Right lung (tissue), 10 donors: ENCODE measurements around the gene DOK1. TPM values are rescaled to one million over a fixed set of nuclear protein-coding genes. Genes with fewer than 3 reads are reported as not detected.

Experiments used
- DNase-seq, 2 donors: peaks; one replicate each; pipeline ENCODE4 v3.0.0-alpha.2; 2013
- long read RNA-seq, 8 donors: transcript quantifications; one replicate each; lab custom pipeline, GENCODE V29; 2026
- polyA plus RNA-seq, 5 donors: library from polyadenylated mRNA; unstranded; fragments of 120-200 nt; gene quantifications; one replicate each; pipeline versions ENCODE4 v1.2.1 to v1.2.3, GENCODE V29; 2013; ENCODE audit warnings: inconsistent platforms in 1 of 5, low replicate concordance in 1 of 5; ENCODE audit not compliant: insufficient read length in 5 of 5, insufficient read depth in 1 of 5

DOK1 gene
- polyA plus RNA-seq, result 10 to 100 TPM in 2 of 5 donors, 1 to 10 TPM in 3; 7.7 to 11.8 (median 9.7) TPM
- long read RNA-seq, donor 1, partial matches to known transcripts, result 0 of 2 reads
- long read RNA-seq, donor 1, other reads (novel, unspliced or antisense), result 0 of 2 reads
- long read RNA-seq, donor 2, partial matches to known transcripts, result 0 of 6 reads
- long read RNA-seq, donor 2, other reads (novel, unspliced or antisense), result 0 of 6 reads
- long read RNA-seq, donor 3, partial matches to known transcripts, result 0 of 4 reads
- long read RNA-seq, donor 3, other reads (novel, unspliced or antisense), result 0 of 4 reads
- long read RNA-seq, donor 4, partial matches to known transcripts, result 0 of 6 reads
- long read RNA-seq, donor 4, other reads (novel, unspliced or antisense), result 0 of 6 reads
- long read RNA-seq, donor 5, partial matches to known transcripts, result 7 of 13 reads
- long read RNA-seq, donor 5, other reads (novel, unspliced or antisense), result 0 of 13 reads
- long read RNA-seq, donor 6, partial matches to known transcripts, result 0 of 3 reads
- long read RNA-seq, donor 6, other reads (novel, unspliced or antisense), result 0 of 3 reads
- long read RNA-seq, donor 7, partial matches to known transcripts, result 0 of 3 reads
- long read RNA-seq, donor 7, other reads (novel, unspliced or antisense), result 0 of 3 reads
- long read RNA-seq, donor 8, partial matches to known transcripts, result 0 of 1 reads
- long read RNA-seq, donor 8, other reads (novel, unspliced or antisense), result 0 of 1 reads

GRCh38 chr2:74553892-74554819 lies at the start of gene DOK1, which contains the start of gene LOXL3:
TSS of gene DOK1 (plus strand) at chr2:74554720. CDS start at chr2:74554755, 35 bp downstream.
TSS of gene LOXL3 (minus strand) at chr2:74553942. CDS start at chr2:74552634, 1,308 bp downstream.
- peak; percentile 88 for DNase-seq

- DNase-seq, result no peak
These were observed 48.9 kb upstream of the DOK1 start for GRCh38 chr2:74505448-74506246.

GRCh38 chr2:74507145-74507925 lies 47.2 kb upstream of the DOK1 start, which contains the start of gene PCGF1:
TSS of gene PCGF1 (minus strand) at chr2:74507695. CDS start at chr2:74507668, 27 bp downstream.
- peak; percentile 98 to 99 for DNase-seq

- no peak for DNase-seq
These were observed 46.5 kb upstream of the DOK1 start for GRCh38 chr2:74507926-74508520.

DNA sequence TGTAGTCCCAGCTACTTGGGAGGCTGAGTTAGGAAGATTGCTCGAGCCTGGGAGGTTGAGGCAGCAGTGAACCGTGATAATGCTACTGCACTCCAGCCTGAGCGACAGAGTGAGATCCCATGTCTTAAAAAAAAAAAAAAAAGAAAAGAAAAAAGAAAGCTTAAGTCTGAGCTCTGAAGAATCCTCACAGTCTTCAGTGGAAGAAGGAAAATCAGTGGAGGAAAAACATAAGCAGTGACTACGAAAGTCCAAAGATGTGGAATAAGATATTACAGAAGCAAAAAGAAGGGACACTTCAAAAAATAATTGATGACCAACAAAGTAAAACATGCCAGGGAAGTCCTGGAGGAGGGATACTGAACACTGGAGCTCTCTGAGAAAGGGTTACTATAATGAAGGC lies 44.2 kb upstream of the DOK1 start:
- DNase-seq, result no peak

DNA sequence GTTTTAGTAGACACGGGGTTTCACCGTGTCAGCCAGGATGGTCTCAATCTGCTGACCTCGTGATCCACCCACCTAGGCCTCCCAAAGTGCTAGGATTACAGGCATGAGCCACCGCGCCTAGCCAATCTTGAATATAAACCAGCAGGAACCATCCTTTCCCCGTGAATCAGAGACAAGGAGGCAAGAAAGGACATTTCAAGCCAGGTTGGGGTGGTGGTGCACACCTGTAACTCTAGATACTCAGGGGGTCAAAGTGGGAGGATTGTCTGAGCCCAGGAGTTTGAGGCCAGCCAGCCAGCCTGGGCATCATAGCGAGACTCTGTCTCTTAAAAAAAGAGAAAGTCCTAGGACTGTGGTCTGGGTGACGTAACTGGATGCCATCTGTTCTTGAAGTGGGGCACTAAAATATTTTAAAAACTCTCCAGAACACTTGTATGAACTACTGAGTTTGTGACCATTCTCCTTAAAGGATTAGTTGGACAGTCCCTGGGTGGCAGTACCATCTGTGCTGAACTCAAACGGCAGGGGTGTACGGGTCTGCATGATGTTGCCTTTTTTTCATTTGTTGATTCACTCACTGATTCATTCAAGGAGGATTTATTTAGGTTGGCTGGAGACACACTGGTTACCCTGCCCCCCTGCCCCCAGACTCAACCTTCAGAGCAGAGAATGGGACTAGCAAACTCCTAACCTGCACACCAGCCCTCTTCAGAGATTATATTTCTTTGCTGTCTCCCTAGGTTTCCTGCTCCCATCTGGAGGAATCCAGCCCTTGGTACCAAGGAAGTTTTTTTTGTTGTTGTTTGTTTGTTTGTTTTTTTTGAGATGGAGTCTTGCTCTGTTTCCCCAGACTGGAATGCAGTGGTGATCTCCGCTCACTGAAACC lies 43.2 kb upstream of the DOK1 start:
- no peak for DNase-seq

DNA sequence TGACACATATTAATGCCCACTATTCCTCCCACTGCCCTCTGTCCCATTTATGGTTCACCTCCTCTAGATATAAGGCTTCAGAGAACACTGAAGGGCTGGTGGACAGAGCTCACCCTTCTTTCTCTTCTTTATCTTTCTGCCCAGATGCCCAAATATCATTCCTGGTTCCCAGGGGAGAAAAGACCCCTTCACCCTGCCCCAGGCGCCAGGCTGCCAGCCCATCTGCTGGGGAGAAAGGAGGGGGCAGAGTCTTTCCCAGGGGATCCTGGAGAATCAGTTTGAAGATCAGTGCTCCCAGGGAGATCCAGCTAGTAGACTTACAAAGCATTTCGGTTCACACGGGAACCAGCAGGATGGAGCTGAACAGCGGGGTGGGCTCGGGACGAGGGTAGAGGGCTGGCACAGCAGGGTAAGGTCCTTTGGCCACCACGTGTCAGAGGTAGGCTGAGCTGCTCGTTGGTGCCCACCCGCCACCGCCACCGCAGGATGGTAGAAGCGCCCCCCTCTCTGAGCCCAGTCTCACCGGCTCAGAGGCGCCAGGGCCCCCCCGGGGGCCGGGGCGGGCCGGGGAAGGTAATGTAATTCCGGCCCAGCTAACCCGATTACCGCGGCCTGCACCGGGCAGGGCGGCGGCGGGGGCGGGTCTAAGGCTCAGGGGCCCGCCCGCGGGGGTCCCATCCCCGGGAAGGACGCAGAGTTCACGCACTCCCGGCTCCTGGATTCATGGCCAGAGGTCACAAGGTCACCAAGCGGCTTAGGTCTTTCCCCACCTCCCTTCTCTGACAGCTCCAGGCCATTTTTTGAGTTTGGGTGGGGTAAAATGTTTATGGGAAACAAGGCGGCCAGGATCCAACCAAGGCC lies 41.5 kb upstream of the DOK1 start:
- no peak for DNase-seq

GRCh38 chr2:74513605-74514367 lies 40.7 kb upstream of the DOK1 start:
- DNase-seq, result no peak

GRCh38 chr2:74514368-74515270 lies 39.9 kb upstream of the DOK1 start, which contains the start of gene TLX2:
TSS of gene TLX2 (plus strand) at chr2:74514450. CDS start at chr2:74514807, 357 bp downstream.
- DNase-seq, result no peak

GRCh38 chr2:74515271-74515980 lies 39.1 kb upstream of the DOK1 start:
- DNase-seq, result no peak

DNA sequence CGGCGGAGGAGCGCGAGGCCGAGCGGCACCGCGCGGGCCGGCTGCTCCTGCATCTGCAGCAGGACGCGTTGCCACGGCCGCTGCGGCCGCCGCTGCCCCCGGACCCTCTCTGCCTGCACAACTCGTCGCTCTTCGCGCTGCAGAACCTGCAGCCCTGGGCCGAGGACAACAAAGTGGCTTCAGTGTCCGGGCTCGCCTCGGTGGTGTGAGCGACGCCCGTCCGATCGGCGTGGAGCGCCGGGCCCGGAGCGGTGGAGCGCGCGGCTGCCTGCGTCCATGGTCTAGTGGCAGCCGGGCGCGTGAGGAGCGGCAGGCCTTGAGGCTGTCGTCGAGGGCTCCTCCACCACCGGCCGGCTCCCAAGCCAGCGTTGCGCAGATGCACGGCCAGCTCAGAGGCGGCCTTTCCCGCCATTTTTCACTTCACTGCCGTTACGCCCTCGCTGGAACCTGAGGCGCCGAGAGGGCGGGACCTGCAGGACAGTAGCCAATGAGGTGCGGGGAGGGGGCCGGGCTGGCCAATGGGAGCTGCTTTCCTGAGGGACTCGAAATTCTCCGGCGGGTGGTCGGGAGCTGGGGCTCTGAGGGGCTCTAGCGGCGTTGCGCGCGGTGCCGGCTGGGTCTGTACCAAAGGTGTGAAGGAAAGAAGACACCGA lies 38.4 kb upstream of the DOK1 start:
- peak; percentile 40 to 53 for DNase-seq

DNA sequence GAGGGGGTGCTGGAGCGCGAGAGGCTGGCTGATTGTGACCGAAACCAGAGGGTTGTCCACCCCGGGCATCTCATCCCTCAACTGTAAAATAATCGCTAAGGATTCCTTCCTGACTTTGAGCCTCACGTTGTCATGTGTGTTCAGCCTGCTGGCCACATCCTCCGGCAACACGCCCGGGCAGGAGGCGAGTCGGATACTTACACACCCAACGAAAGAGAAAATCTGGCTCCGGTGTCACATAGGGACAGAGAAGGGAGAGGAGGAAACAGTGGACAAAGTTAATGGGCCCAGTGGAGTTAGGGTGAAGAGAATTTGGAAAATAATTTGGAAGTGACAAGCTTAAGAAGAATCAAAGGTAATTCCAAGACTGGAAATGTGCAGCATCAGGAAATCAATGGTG lies 37.9 kb upstream of the DOK1 start:
- DNase-seq, result no peak

GRCh38 chr2:74522516-74522915 lies 32.0 kb upstream of the DOK1 start:
- DNase-seq, result no peak

- DNase-seq, result no peak
These were observed 30.5 kb upstream of the DOK1 start for GRCh38 chr2:74524005-74524404.
